Panc1 (cell line): ENCODE measurements around the gene SLC4A11. TPM values are rescaled to one million over a fixed set of nuclear protein-coding genes. Genes with fewer than 3 reads are reported as not detected.

Source experiments
- ATAC-seq: fragments of 200-7000 bp; cut with Tn5 transposase; 2 replicates; pipeline ENCODE4 v1.9.1; 2020; ENCODE audit warnings: mild to moderate bottlenecking, moderate library complexity
- BruUV-seq: library from RNA; stranded (reverse); fragments of 400-500 nt; replicated peaks from 2 replicates; lab custom pipeline; 2021; lab: Mats Ljungman, UMichigan
- CTCF ChIA-PET: fragments of 300-600 bp; sonication (Branson Sonifier 250); formaldehyde crosslinking; loops from one replicate; lab custom pipeline; 2022; ENCODE audit warnings: antibody characterized with exemption; lab: Charles Lee
- POLR2A ChIA-PET: fragments of 300-600 bp; sonication (Branson Sonifier 250); formaldehyde crosslinking; loops from one replicate; lab custom pipeline; 2022; ENCODE audit warnings: antibody characterized with exemption; lab: Charles Lee
- DNase-seq: peaks from one replicate; pipeline ENCODE4 v3.0.0-alpha.2; 2010; ENCODE audit warnings: low read depth, low spot score
- H3K27ac ChIP-seq: 2 replicates; pipeline ENCODE4 v1.5.1; 2011; ENCODE audit warnings: mild to moderate bottlenecking, low read length, inconsistent platforms
- H3K27me3 ChIP-seq: fragments of 200-500 bp; sonication (Bioruptor generic); 2 replicates; pipeline ENCODE4 v1.6.0; 2014; ENCODE audit warnings: low read length, inconsistent platforms; ENCODE audit not compliant: control insufficient read depth, insufficient read depth
- H3K36me3 ChIP-seq: fragments of 200-500 bp; sonication (Bioruptor generic); 2 replicates; pipeline ENCODE4 v1.5.1; 2014; ENCODE audit warnings: inconsistent platforms, mild to moderate bottlenecking, low read length, moderate library complexity; ENCODE audit not compliant: control insufficient read depth, insufficient read depth
- H3K4me1 ChIP-seq: 2 replicates; pipeline ENCODE4 v1.5.1; 2011; ENCODE audit warnings: inconsistent platforms, mild to moderate bottlenecking, low read length, moderate library complexity; ENCODE audit not compliant: control insufficient read depth, insufficient read depth
- H3K4me3 ChIP-seq, 2 experiments: 2 replicates each; pipeline ENCODE4 v1.5.1; 2011 to 2012; ENCODE audit warnings: low read depth in 2 of 2, low read length in 2 of 2, mild to moderate bottlenecking in 2 of 2, inconsistent platforms in 1 of 2, moderate library complexity in 1 of 2
- H3K9me3 ChIP-seq: fragments of 200-500 bp; sonication (Bioruptor generic); 2 replicates; pipeline ENCODE4 v1.5.1; 2014; ENCODE audit warnings: low read depth, mild to moderate bottlenecking, inconsistent platforms, low read length, moderate library complexity; ENCODE audit not compliant: control insufficient read depth, insufficient read depth
- CTCF ChIP-seq: fragments of 450-650 bp; IDR thresholded peaks from 2 replicates; pipeline ENCODE4 v1.5.1; 2017; ENCODE audit warnings: mild to moderate bottlenecking
- POLR2AphosphoS5 ChIP-seq: IDR thresholded peaks from 2 replicates; pipeline ENCODE4 v1.6.1; 2012; ENCODE audit warnings: mild to moderate bottlenecking, low read depth, low read length, moderate library complexity
- REST ChIP-seq, 2 experiments: IDR thresholded peaks; 2 replicates each; pipeline ENCODE4 v1.6.1; 2011 to 2012; ENCODE audit warnings: low read depth in 2 of 2, control low read depth in 1 of 2, low read length in 1 of 2, mild to moderate bottlenecking in 1 of 2, moderate library complexity in 1 of 2; ENCODE audit not compliant: insufficient read depth in 1 of 2
- SIN3A ChIP-seq: IDR thresholded peaks from 2 replicates; pipeline ENCODE4 v1.6.1; 2012; ENCODE audit warnings: low read depth, mild to moderate bottlenecking, low read length, moderate library complexity, borderline replicate concordance; ENCODE audit not compliant: insufficient read depth
- TCF7L2 ChIP-seq: IDR thresholded peaks from 2 replicates; pipeline ENCODE4 v1.6.1; 2011; ENCODE audit warnings: mild to moderate bottlenecking, low read depth, low read length, inconsistent platforms
- in situ Hi-C: cut with HindIII; loops from 2 replicates; pipeline ENCODE4 v1.10.0; 2016; ENCODE audit warnings: low sequenced_read_pairs, low pct_unique_long_range_greater_than_20kb
- intact Hi-C: fragments of 100-400 bp; cut with micrococcal nuclease; formaldehyde crosslinking; loops from one replicate; pipeline ENCODE4 v1.10.0; 2022; ENCODE audit not compliant: unreplicated experiment
- total RNA-seq: library from RNA; stranded (reverse); gene quantifications from one replicate; pipeline ENCODE4 v1.2.1, GENCODE V29; 2021; ENCODE audit not compliant: unreplicated experiment

SLC4A11 gene
- total RNA-seq, 1 experiment from 2014 or later = 144 TPM

GRCh38 chr20:3275064-3275935 is 36.3 kb upstream of the SLC4A11 start:
- H3K9me3 ChIP-seq = no peaks in the 10 kb centered on the region
- DNase-seq (no peak), ATAC-seq (no peak)
- TF ChIP-seq CTCF = no peak
- TF ChIP-seq REST (IDR thresholded peaks at IDR 0.05; ENCODE audit: insufficient read depth in 1 of 2, low read depth in 2 of 2, low read length in 1 of 2) = no peak
- no peak for TF ChIP-seq POLR2AphosphoS5
- no peak for TF ChIP-seq SIN3A
- TF ChIP-seq TCF7L2 = no peak
- H3K4me1 ChIP-seq = no peaks in the 10 kb centered on the region
- H3K4me3 ChIP-seq = no peak overlapping the region
- ChIA-PET CTCF (interaction anchor here (0.5 to 1.5 kb wide), 2 partner anchors 56 to 148 kb away, joined by 3 to 18 read pairs; no protein-coding TSS in a partner anchor), POLR2A (no interaction called here)
- in situ Hi-C loops = no loop called here
- H3K27ac ChIP-seq = no peak overlapping the region
- no TSS peak for BruUV-seq
- H3K27me3 ChIP-seq = no peaks in the 10 kb centered on the region
- H3K36me3 ChIP-seq = peaks cover 2% of the 10 kb centered on the region; the same call in 1 of the 2 replicates
- intact Hi-C loops = no loop called here

GRCh38 chr20:3273371-3273770 is 34.4 kb upstream of the SLC4A11 start:
- Histone ChIP-seq H3K27ac (no peak overlapping the region), H3K4me1 (no peaks in the 10 kb centered on the region), H3K27me3 (no peaks in the 10 kb centered on the region), H3K9me3 (no peaks in the 10 kb centered on the region), H3K4me3 (no peak overlapping the region), H3K36me3 (no peaks in the 10 kb centered on the region; the same call in 1 of the 2 replicates)
- POLR2A ChIA-PET = no interaction called here
- no peak for DNase-seq
- ATAC-seq = no peak
- in situ Hi-C loops (no loop called here), intact Hi-C loops (no loop called here)
- no peak for TF ChIP-seq POLR2AphosphoS5
- no peak for TF ChIP-seq CTCF
- TF ChIP-seq REST (IDR thresholded peaks at IDR 0.05; ENCODE audit: insufficient read depth in 1 of 2, low read depth in 2 of 2, low read length in 1 of 2) = no peak
- no peak for TF ChIP-seq SIN3A
- no peak for TF ChIP-seq TCF7L2
- CTCF ChIA-PET = interaction anchor here (0.6 to 0.7 kb wide), 2 partner anchors 25 to 368 kb away, joined by 3 to 5 read pairs; no protein-coding TSS in a partner anchor
- no TSS peak for BruUV-seq
